Panc1 (cell line): ENCODE data around the gene LHX1. TPM values are rescaled to one million over a fixed set of nuclear protein-coding genes. Genes with fewer than 3 reads are reported as not detected.

Experiments
- ATAC-seq: fragments of 200-7000 bp; cut with Tn5 transposase; 2 replicates; pipeline ENCODE4 v1.9.1; 2020; ENCODE audit warnings: mild to moderate bottlenecking, moderate library complexity
- BruUV-seq: library from RNA; stranded (reverse); fragments of 400-500 nt; replicated peaks from 2 replicates; lab custom pipeline; 2021; lab: Mats Ljungman, UMichigan
- CTCF ChIA-PET: fragments of 300-600 bp; sonication (Branson Sonifier 250); formaldehyde crosslinking; loops from one replicate; lab custom pipeline; 2022; ENCODE audit warnings: antibody characterized with exemption; lab: Charles Lee
- POLR2A ChIA-PET: fragments of 300-600 bp; sonication (Branson Sonifier 250); formaldehyde crosslinking; loops from one replicate; lab custom pipeline; 2022; ENCODE audit warnings: antibody characterized with exemption; lab: Charles Lee
- DNase-seq: peaks from one replicate; pipeline ENCODE4 v3.0.0-alpha.2; 2010; ENCODE audit warnings: low read depth, low spot score
- H3K27ac ChIP-seq: 2 replicates; pipeline ENCODE4 v1.5.1; 2011; ENCODE audit warnings: mild to moderate bottlenecking, low read length, inconsistent platforms
- H3K27me3 ChIP-seq: fragments of 200-500 bp; sonication (Bioruptor generic); 2 replicates; pipeline ENCODE4 v1.6.0; 2014; ENCODE audit warnings: low read length, inconsistent platforms; ENCODE audit not compliant: control insufficient read depth, insufficient read depth
- H3K36me3 ChIP-seq: fragments of 200-500 bp; sonication (Bioruptor generic); 2 replicates; pipeline ENCODE4 v1.5.1; 2014; ENCODE audit warnings: inconsistent platforms, mild to moderate bottlenecking, low read length, moderate library complexity; ENCODE audit not compliant: control insufficient read depth, insufficient read depth
- H3K4me1 ChIP-seq: 2 replicates; pipeline ENCODE4 v1.5.1; 2011; ENCODE audit warnings: inconsistent platforms, mild to moderate bottlenecking, low read length, moderate library complexity; ENCODE audit not compliant: control insufficient read depth, insufficient read depth
- H3K4me3 ChIP-seq, 2 experiments: 2 replicates each; pipeline ENCODE4 v1.5.1; 2011 to 2012; ENCODE audit warnings: low read depth in 2 of 2, low read length in 2 of 2, mild to moderate bottlenecking in 2 of 2, inconsistent platforms in 1 of 2, moderate library complexity in 1 of 2
- H3K9me3 ChIP-seq: fragments of 200-500 bp; sonication (Bioruptor generic); 2 replicates; pipeline ENCODE4 v1.5.1; 2014; ENCODE audit warnings: low read depth, mild to moderate bottlenecking, inconsistent platforms, low read length, moderate library complexity; ENCODE audit not compliant: control insufficient read depth, insufficient read depth
- CTCF ChIP-seq: fragments of 450-650 bp; IDR thresholded peaks from 2 replicates; pipeline ENCODE4 v1.5.1; 2017; ENCODE audit warnings: mild to moderate bottlenecking
- POLR2AphosphoS5 ChIP-seq: IDR thresholded peaks from 2 replicates; pipeline ENCODE4 v1.6.1; 2012; ENCODE audit warnings: mild to moderate bottlenecking, low read depth, low read length, moderate library complexity
- REST ChIP-seq, 2 experiments: IDR thresholded peaks; 2 replicates each; pipeline ENCODE4 v1.6.1; 2011 to 2012; ENCODE audit warnings: low read depth in 2 of 2, control low read depth in 1 of 2, low read length in 1 of 2, mild to moderate bottlenecking in 1 of 2, moderate library complexity in 1 of 2; ENCODE audit not compliant: insufficient read depth in 1 of 2
- SIN3A ChIP-seq: IDR thresholded peaks from 2 replicates; pipeline ENCODE4 v1.6.1; 2012; ENCODE audit warnings: low read depth, mild to moderate bottlenecking, low read length, moderate library complexity, borderline replicate concordance; ENCODE audit not compliant: insufficient read depth
- TCF7L2 ChIP-seq: IDR thresholded peaks from 2 replicates; pipeline ENCODE4 v1.6.1; 2011; ENCODE audit warnings: mild to moderate bottlenecking, low read depth, low read length, inconsistent platforms
- in situ Hi-C: cut with HindIII; loops from 2 replicates; pipeline ENCODE4 v1.10.0; 2016; ENCODE audit warnings: low sequenced_read_pairs, low pct_unique_long_range_greater_than_20kb
- intact Hi-C: fragments of 100-400 bp; cut with micrococcal nuclease; formaldehyde crosslinking; loops from one replicate; pipeline ENCODE4 v1.10.0; 2022; ENCODE audit not compliant: unreplicated experiment
- total RNA-seq: library from RNA; stranded (reverse); gene quantifications from one replicate; pipeline ENCODE4 v1.2.1, GENCODE V29; 2021; ENCODE audit not compliant: unreplicated experiment

Gene LHX1
- total RNA-seq, 1 experiment from 2014 or later = 8.6 TPM

GRCh38 chr17:36911001-36911400 lies 26.3 kb upstream of the LHX1 start:
- H3K36me3 ChIP-seq = no peaks in the 10 kb centered on the region
- DNase-seq = no peak
- in situ Hi-C loops = no loop called here
- ATAC-seq = no peak
- ChIA-PET CTCF (no interaction called here), POLR2A (no interaction called here)
- TF ChIP-seq POLR2AphosphoS5 (no peak), TCF7L2 (no peak), CTCF (no peak), SIN3A (no peak), REST (IDR thresholded peaks at IDR 0.05; ENCODE audit: insufficient read depth in 1 of 2, low read depth in 2 of 2, low read length in 1 of 2) (no peak)
- no peak overlapping the region for H3K27ac ChIP-seq
- no peaks in the 10 kb centered on the region for H3K27me3 ChIP-seq
- intact Hi-C loops = no loop called here
- H3K4me3 ChIP-seq = no peak overlapping the region
- no peaks in the 10 kb centered on the region for H3K9me3 ChIP-seq
- no TSS peak for BruUV-seq
- H3K4me1 ChIP-seq = no peaks in the 10 kb centered on the region

GRCh38 chr17:36913132-36913531 lies 24.1 kb upstream of the LHX1 start:
- no peak overlapping the region for H3K27ac ChIP-seq
- H3K4me3 ChIP-seq = no peak overlapping the region
- intact Hi-C loops = no loop called here
- no peaks in the 10 kb centered on the region for H3K9me3 ChIP-seq
- H3K36me3 ChIP-seq = no peaks in the 10 kb centered on the region
- no peaks in the 10 kb centered on the region for H3K27me3 ChIP-seq
- CTCF ChIA-PET = interaction anchor here (0.6 kb wide), 1 partner anchor 109 kb away, joined by 3 read pairs; no protein-coding TSS in a partner anchor
- no peak for ATAC-seq
- H3K4me1 ChIP-seq = peaks cover 6% of the 10 kb centered on the region
- POLR2A ChIA-PET = no interaction called here
- BruUV-seq = no TSS peak
- in situ Hi-C loops = no loop called here
- no peak for DNase-seq
- TF ChIP-seq SIN3A = no peak
- TF ChIP-seq TCF7L2 = no peak
- TF ChIP-seq POLR2AphosphoS5 = no peak
- no peak for TF ChIP-seq REST (IDR thresholded peaks at IDR 0.05; ENCODE audit: insufficient read depth in 1 of 2, low read depth in 2 of 2, low read length in 1 of 2)
- no peak for TF ChIP-seq CTCF
